Ectodermal cell (in vitro differentiated cells): ENCODE data around the gene HCN3.

Experiments used
- H3K27ac ChIP-seq: 2 replicates; pipeline ENCODE4 v1.7.0; 2013; ENCODE audit warnings: mild to moderate bottlenecking, low read depth, low read length; ENCODE audit not compliant: insufficient read depth, poor library complexity, severe bottlenecking
- H3K27me3 ChIP-seq: 2 replicates; pipeline ENCODE4 v1.7.0; 2013; ENCODE audit warnings: mild to moderate bottlenecking, low read length; ENCODE audit not compliant: insufficient read depth, control insufficient read depth, poor library complexity, severe bottlenecking
- H3K36me3 ChIP-seq: one replicate; pipeline ENCODE4 v1.7.0; 2013; ENCODE audit warnings: low read length; ENCODE audit not compliant: control insufficient read depth, insufficient read depth
- H3K4me1 ChIP-seq: one replicate; pipeline ENCODE4 v1.7.0; 2013; ENCODE audit warnings: low read length; ENCODE audit not compliant: control insufficient read depth, insufficient read depth
- H3K4me3 ChIP-seq: 2 replicates; pipeline ENCODE4 v1.7.0; 2013; ENCODE audit warnings: low read depth, low read length, control low read depth; ENCODE audit not compliant: insufficient read depth
- H3K9me3 ChIP-seq: 2 replicates; pipeline ENCODE4 v1.7.0; 2013; ENCODE audit warnings: mild to moderate bottlenecking, low read length, moderate library complexity; ENCODE audit not compliant: control insufficient read depth
- WGBS, 2 experiments: methylation state at CpG; one replicate each; pipeline ENCODE4 v1.1.7; 2013; ENCODE audit warnings: missing lambda C conversion rate in 2 of 2; 5-methylcytosine and 5-hydroxymethylcytosine counted together

The HCN3 gene

GRCh38 chr1:155266553-155266952 lies 10.7 kb upstream of the HCN3 start:
- Histone ChIP-seq H3K9me3 (no peaks in the 10 kb centered on the region), H3K4me3 (no peak overlapping the region), H3K27ac (no peak overlapping the region), H3K36me3 (peaks cover 69% of the 10 kb centered on the region), H3K4me1 (peaks cover 4% of the 10 kb centered on the region), H3K27me3 (no peaks in the 10 kb centered on the region)
- WGBS, 2 experiments: 97% methylated on average over 6 of the region's 6 CpGs

DNA sequence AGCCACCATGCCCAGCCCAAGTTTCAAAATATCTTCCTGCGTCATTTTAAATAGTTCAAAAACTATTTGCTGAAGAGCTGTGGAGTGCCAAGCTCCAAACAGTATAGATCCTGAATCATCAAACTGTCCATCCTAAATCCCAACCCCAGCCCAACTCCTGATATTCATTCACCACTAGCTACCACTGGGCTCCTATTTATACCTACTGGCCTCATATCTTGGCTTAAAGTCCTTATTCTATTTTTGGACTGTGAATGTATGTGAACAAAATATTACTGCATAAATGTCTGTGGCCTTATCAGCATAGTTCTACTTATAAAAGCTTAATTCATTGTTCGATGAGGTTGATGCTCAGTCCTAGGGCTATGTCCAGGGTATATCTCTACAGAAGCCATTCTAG lies 9.9 kb upstream of the HCN3 start:
- H3K36me3 ChIP-seq: peaks cover 69% of the 10 kb centered on the region
- no peak overlapping the region for H3K4me3 ChIP-seq
- no peaks in the 10 kb centered on the region for H3K9me3 ChIP-seq
- H3K4me1 ChIP-seq: peaks cover 6% of the 10 kb centered on the region
- H3K27me3 ChIP-seq: no peaks in the 10 kb centered on the region
- 95 to 99% methylated on average over 2 of the region's 2 CpGs for WGBS, 2 experiments
- H3K27ac ChIP-seq: no peak overlapping the region

DNA sequence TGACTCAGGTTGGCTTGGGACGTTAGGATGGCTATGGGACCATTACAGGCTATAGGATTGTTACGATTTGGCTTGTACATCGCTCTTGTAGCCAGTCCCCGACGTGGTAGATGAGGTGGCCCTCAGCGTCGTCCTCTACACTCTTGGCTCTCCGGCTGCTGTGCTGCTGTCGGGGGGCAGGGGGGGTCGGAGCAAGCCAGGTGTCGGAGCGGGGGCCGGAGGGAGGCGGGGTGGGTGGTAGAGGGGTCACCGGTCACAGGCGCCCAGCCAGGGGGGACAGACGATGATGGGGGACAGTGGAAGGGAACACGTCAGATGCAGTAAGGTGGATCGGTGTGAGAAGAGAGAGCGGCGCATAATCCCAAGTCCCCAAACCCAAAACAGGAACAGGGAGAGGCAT lies 8.6 kb upstream of the HCN3 start:
- 95 to 97% methylated on average over 21 of the region's 21 CpGs for WGBS, 2 experiments
- Histone ChIP-seq H3K4me3 (no peak overlapping the region), H3K4me1 (peaks cover 3% of the 10 kb centered on the region), H3K27me3 (no peaks in the 10 kb centered on the region), H3K36me3 (peaks cover 65% of the 10 kb centered on the region), H3K27ac (no peak overlapping the region), H3K9me3 (no peaks in the 10 kb centered on the region)

DNA sequence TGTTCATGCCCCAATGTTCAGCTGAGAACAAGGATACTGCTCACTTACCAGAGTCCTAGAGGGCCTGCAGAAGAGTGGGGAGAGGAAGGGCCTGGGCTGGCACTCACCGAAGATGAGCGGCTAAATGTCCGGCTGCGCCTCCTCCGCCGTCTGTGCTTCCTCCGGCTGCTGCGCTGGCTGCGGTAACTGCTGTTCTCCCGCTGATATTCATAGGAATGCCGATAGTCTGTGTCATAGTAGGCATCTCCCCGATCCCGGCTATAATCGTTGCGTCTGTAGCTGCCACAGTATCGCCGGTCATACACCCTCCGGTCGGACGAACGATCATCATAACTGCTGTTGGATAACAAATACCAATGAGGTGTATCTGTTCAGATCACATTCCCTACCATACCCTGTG lies 7.9 kb upstream of the HCN3 start:
- no peak overlapping the region for H3K27ac ChIP-seq
- H3K27me3 ChIP-seq: no peaks in the 10 kb centered on the region
- no peak overlapping the region for H3K4me3 ChIP-seq
- no peaks in the 10 kb centered on the region for H3K9me3 ChIP-seq
- peaks cover 62% of the 10 kb centered on the region for H3K36me3 ChIP-seq
- H3K4me1 ChIP-seq: peaks cover 3% of the 10 kb centered on the region
- WGBS, 2 experiments: 95 to 97% methylated on average over 21 of the region's 21 CpGs

GRCh38 chr1:155272466-155273342 lies 4.6 kb upstream of the HCN3 start:
- H3K27me3 ChIP-seq: peaks cover 4% of the 10 kb centered on the region
- H3K4me3 ChIP-seq: peak overlapping the region; percentile 73
- peak overlapping the region; percentile 87 for H3K27ac ChIP-seq
- WGBS, 2 experiments: 5 to 7% methylated on average over 43 to 44 of the region's 44 CpGs
- no peaks in the 10 kb centered on the region for H3K9me3 ChIP-seq
- peaks cover 3% of the 10 kb centered on the region for H3K4me1 ChIP-seq
- peaks cover 30% of the 10 kb centered on the region for H3K36me3 ChIP-seq

DNA sequence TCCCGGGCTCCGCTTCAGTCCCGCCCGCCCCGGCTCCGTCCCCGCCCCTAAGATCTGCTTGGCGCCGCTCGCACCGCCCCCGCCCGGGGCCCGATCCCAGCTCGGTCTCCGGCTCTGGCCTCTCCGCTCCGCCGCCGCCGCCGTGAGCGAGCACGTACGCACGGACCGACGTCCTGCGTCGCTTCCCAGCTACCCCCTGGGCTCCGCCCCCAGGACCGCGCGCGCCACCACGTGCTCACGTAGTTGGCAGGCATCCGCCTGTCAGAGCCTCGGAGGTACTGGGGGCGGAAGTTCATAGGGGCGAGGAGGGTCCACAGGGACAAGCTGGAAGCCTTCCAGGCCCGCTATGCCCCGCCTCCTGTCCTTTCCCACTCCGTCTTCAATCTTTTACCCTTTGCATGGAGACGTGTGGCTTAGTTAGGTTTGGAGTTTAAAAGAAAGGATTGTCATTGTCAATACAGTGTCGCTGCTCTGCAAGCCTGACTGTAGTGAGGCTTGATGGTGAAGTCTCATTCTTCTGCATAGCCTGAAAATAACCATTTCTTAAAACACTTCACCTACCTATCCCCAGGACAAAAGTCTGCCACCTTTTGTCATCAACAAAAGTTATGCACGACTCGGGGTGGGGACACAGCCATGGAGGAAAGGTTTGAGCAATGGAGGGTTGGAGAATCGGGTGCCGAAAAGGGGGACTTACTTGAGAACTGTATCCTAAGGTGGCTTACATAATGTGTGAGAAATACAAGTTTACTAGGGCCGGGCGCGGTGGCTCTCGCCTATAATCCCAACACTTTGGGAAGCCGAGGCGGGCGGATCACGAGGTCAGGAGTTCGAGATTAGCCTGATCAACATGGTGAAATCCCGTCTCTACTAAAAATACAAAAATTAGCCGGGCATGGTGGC lies 3.7 kb upstream of the HCN3 start, which contains the start of gene CLK2:
Gene CLK2, minus strand, starts transcription at position 162 of the 903 bp plus-strand sequence. CDS start 2,527 bp downstream, outside the sequence.
- WGBS, 2 experiments: 19 to 21% methylated on average over 61 of the region's 61 CpGs
- Histone ChIP-seq H3K27me3 (peaks cover 4% of the 10 kb centered on the region), H3K4me1 (peaks cover 7% of the 10 kb centered on the region)

DNA sequence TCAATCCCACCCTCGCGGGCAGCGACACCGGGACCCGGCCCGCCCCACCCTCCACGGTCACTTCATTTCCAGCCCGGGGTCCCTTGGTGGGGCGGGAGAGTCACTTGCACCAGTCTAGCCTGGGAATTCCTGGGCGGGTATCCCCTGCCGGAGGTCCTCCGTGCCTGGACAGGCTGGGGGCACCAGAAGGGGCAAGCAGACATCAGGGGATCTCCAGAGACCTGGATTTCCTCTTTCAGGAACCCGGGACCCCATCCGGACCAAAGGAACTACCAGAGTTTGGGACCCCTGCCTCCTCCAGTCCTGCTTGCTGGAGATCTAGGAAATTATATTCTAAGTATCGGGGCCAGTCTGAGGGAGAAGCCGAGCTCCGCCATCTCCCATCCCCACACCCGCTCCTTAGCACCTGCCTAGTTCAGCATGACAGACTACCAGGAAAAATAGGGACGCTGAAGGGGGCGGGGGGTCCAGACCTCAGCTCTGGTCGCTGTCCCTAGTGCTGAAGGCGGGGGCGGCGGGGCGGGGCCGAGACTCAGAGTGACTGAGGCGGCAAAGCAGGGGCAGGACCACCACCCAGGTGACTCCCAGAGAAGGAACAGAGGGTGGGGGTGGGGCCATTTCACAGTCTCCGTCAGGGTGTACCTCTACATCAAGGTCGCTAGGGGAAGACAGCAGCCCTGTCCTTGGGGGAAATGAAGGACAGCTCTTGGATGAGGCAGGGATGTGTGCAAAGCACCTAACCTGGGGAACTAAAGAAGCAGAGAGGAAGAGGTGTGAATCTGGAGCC lies 832 bp downstream of the HCN3 start:
- no peaks in the 10 kb centered on the region for H3K36me3 ChIP-seq
- peaks cover 14% of the 10 kb centered on the region for H3K4me1 ChIP-seq
- H3K27me3 ChIP-seq: peaks cover 8% of the 10 kb centered on the region
- 1 to 2% methylated on average over 29 of the region's 29 CpGs for WGBS, 2 experiments
- no peak overlapping the region for H3K27ac ChIP-seq
- no peaks in the 10 kb centered on the region for H3K9me3 ChIP-seq
- H3K4me3 ChIP-seq: peak overlapping the region; percentile 65

More for the DNA sequence above, 3.7 kb upstream of the HCN3 start, which contains the start of gene CLK2:
- Histone ChIP-seq H3K4me3 (peak within 1 kb of the TSS; percentile 73), H3K9me3 (no peaks in the 10 kb centered on the region), H3K36me3 (peaks cover 21% of the 10 kb centered on the region), H3K27ac (peak within 1 kb of the TSS; percentile 87)

DNA sequence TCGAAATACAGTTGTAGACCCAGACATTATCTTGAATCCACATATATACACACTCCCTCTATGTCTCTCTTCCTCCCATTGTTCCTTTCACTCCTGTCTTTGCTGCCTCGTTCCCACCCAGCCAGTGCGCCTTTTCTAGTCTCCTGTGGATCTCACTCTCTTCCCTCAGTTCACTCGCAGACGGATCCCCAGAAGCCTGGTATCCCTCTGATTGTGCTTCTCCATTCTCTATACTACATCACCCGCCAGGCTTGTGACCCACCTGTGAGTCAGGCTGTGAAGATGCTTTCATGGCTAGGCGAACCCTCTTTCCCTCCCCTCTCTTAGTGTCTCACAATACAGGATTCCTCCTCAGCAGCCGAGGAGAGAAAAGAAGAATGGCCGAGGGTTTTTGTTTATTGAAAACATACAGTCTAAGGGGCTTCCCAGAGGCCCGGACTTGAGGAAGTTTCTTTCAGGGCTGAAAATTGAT lies 1.5 kb downstream of the HCN3 start:
- H3K36me3 ChIP-seq: no peaks in the 10 kb centered on the region
- peaks cover 8% of the 10 kb centered on the region for H3K27me3 ChIP-seq
- H3K4me1 ChIP-seq: peaks cover 14% of the 10 kb centered on the region
- no peak overlapping the region for H3K4me3 ChIP-seq
- no peaks in the 10 kb centered on the region for H3K9me3 ChIP-seq
- 45 to 50% methylated on average over 10 of the region's 10 CpGs for WGBS, 2 experiments
- no peak overlapping the region for H3K27ac ChIP-seq

GRCh38 chr1:155279268-155279667 lies 2.0 kb downstream of the HCN3 start:
- Histone ChIP-seq H3K4me3 (no peak overlapping the region), H3K9me3 (no peaks in the 10 kb centered on the region)
- 57 to 66% methylated on average over 2 of the region's 2 CpGs for WGBS, 2 experiments

More at GRCh38 chr1:155279268-155279667, 2.0 kb downstream of the HCN3 start:
- H3K36me3 ChIP-seq: no peaks in the 10 kb centered on the region
- no peak overlapping the region for H3K27ac ChIP-seq
- H3K27me3 ChIP-seq: peaks cover 8% of the 10 kb centered on the region
- H3K4me1 ChIP-seq: peaks cover 14% of the 10 kb centered on the region
